Central memory CD4-positive, alpha-beta T cell (primary cell): ENCODE measurements around the gene RIPOR2.
A peak's percentile ranks its signal among the peaks of the same experiment; 100 is the strongest.
"Not testable (repeated sequence)": the region's sequence is repeated elsewhere in the genome, so short reads cannot be mapped to it uniquely, and the experiment has no call there.

Source experiments
- DNase-seq: peaks from one replicate; pipeline ENCODE4 v3.0.0; 2022

Gene RIPOR2

DNA sequence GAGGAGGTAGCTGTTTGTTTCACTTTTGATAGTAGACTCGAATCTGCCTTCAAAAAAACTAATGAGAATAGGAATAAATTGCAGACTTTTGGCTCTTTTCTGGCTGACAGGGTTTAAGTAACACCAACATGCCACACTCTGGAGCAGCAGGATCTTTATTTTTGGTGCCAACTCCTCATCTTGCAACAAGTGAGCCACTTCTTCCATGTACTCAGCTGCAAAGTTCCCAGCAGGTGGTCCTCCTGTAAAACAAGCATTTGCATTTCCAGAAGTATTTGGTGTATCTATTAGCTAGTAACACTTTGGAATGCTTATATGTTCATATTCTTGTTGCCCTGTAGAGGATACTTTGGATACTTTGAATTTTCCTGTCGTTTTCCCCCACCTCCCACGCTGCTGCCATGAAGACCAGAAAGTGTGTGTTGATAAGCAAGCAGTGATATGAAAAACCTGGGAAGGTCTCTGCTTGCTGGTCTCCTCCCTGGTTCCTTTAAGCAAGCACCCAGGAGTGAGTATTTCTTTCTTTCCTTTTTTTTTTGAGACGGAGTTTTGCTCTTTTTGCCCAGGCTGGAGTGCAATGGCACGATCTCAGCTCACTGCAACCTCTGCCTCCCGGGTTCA, 138.1 kb downstream of the RIPOR2 start:
- DNase-seq, result no peak

DNA sequence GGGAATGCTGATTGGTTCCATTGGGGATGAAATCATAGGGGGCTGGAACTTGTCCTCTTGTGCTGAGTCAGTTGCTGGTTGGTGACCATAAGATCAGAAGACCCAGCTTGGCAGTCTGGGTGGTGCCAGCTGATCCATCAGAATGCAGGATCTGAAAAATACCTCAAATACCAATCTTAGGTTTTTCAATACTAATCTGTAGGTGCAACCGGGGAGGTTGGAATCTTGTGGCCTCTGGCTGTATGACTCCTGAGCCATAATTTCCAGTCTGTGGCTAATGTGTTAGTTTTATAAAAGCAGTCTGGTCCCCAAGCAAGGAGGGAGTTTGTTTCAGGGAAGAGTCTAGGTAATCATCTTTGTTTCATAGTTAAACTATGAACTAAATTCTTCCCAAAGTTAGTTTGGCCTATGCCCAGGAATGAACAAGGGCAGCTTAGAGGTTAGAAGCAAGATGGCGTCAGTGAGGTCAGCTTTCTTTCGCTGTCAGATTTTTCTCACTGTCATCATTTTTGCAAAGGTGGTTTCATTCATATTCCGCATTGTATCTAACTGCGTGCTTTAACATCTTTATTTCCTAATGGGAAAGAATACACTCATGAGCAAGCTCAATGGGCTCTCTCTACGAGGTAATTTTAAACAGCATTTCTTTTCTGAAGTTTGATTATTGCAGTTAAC, 139.0 kb downstream of the RIPOR2 start:
- no peak for DNase-seq

DNA sequence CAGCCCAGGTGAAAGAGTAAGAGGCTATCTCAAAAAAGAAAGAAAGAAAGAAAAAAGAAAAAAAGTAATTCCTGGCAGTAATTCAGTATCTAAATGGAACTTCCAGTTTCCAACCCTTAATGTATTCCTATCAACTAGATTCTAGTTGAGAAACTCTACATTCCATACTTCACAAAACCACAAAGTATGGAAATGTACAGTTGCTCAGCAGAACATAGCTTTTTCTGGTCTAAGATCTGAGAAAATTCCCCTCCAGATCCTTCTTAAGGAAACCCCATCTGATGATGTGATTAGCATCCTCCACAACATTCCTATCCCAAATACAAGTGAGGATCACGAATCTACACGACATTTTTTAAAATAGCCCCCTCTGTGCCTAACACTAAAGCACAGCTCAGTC, 140.7 kb downstream of the RIPOR2 start:
- no peak for DNase-seq

DNA sequence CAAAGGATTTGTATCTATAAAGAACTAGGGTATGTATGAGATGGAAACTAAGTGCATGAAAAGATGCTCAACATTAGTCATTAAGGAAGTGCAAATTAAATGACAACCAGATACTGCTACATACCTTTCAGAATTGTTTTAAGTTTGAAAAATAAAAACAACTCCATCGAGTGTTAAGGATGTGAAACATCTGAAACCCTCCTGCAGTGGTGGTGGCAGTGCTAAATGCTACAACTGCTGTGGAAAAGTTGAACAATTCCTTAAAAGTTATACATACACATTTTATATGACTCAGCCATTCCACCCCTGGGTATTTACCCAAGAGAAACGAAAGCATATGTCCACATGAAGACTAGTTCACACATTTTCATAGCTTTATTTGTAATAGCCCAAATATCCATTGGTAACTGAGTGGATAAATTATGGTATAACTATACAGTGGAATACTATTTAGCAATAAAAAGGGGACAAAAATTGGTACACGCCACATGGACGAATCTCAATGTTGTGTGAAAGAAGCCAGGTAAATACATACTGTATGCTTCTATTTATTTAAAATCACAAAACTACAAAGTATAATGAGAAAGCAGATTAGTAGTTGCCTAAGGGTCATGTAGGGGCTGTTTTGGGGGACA, 147.6 kb downstream of the RIPOR2 start:
- DNase-seq, result no peak

DNA sequence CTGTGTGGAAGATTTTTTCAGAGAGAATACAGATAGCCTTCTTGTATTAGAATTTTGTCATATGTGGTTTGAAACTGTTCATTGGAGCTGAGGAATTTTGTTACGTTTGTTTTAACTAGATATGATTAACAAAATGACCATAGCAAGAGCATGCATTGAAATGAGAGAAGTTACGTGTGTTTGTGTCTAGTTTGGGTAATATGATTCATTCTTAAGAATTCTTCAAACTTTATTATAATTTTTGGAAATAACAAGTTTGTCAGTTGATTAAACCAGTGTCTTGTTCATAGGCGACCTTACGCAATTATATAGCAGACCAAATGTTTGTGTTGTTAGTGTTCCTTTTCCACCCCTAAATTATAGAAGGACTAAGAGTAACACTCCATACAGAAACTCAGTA, 155.6 kb downstream of the RIPOR2 start:
- DNase-seq, result no peak

DNA sequence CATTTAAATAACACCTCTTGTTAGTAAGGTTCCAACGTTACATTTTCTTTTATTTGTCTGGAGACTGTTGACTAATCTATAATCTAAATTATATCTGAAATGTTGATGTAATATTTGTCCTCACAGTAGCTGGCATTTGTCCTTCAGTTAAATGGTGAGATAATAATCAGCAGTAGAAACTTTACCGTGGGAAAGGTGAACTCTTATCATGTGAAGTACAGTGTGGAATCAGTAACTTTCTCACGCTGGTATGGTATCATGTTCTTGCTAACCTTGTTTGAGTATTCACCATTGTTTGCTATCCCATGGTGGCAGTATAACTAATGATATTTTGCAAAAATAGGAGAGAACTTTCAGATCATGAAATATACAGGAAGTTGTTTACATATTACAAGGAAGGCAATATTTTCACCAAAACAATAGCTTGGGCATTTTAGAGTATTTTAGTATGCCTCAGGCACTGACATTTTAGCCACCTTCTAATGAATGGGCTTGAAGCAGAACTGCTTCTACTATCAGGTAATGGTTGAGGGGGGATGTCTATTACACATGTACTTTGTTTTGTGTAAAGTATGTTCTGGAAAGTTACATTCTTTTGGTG, 156.2 kb downstream of the RIPOR2 start:
- no peak for DNase-seq

DNA sequence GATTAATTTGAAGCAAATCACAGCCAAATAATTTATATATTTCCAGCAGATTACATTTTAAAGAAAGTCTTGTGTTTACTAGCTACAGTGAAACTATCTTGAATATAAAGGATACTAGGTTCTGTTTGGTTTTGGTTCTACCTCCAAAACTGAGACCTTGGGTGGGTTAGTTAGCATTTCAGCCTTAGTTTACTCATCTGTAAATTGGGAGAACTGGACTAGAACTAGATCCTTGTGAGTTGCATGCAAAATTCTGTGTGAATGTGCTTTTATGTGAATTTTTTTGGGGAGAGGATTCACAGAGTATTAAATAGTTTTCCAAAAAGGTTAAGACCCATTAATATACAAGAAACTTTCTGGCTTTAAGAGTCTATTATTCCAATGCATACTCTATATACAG, 156.9 kb downstream of the RIPOR2 start:
- DNase-seq, result no peak

DNA sequence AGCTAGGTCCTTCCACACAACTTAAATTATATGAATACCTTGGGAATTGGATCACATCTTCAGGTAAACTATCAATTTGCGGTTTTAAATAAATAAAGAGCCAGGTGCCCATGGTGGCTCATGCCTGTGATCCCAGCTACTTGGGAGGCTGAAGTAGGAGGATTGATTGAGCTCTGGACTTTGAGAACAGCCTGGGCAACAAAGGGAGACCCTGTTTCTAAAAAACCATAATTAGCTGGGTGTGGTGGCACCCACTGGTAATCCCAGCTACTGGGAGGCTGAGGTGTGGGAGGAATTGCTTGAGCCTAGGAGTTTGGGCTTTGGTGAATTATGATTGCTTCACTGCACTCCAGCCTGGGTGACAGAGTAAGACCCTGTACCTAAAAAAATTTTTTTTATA, 157.6 kb downstream of the RIPOR2 start:
- no peak for DNase-seq

DNA sequence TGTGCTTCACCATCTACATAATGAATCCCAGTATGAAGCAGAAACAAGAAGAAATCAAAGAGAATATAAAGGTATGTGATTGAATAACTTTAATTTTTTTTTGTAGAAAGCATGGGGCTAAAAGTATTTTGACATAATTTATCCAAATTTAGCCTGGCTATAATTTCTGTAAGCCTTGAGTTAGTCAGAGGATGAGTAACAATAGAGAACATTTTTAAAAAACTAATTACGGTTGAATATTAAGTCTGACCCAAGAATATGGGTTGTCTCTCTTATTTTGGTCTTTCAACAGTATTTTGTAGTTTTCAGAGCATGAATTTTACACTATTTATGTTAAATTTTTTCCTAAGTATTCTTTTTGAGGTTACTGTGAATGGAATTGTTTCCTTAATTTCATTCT, 158.5 kb downstream of the RIPOR2 start:
- no peak for DNase-seq

DNA sequence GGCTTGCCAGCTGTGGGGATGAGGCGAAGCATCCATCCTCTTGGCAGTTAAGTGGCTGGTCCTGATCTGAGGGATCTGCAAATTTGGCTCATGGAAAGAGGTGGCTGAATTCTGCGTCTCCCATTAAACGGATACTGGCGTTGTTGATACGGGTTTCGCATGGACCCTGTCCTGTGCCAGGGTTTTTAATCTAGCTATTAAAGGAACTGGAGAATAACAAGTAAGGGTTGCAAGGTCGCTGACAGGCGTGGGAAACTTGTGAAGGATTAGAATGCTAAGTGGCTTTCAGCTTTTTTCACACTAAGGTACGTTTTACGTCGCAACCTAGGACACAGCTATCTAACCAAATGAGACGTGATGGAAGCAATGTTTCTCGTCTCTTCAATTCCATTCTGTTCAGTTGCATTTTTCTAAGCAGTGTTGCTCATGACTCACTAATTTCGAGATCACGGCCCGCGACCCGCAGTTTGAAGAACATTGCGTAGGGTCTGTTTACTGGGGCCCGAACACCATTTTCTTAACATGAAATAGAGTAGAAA, 160.2 kb downstream of the RIPOR2 start:
- DNase-seq, result peak; percentile 19

DNA sequence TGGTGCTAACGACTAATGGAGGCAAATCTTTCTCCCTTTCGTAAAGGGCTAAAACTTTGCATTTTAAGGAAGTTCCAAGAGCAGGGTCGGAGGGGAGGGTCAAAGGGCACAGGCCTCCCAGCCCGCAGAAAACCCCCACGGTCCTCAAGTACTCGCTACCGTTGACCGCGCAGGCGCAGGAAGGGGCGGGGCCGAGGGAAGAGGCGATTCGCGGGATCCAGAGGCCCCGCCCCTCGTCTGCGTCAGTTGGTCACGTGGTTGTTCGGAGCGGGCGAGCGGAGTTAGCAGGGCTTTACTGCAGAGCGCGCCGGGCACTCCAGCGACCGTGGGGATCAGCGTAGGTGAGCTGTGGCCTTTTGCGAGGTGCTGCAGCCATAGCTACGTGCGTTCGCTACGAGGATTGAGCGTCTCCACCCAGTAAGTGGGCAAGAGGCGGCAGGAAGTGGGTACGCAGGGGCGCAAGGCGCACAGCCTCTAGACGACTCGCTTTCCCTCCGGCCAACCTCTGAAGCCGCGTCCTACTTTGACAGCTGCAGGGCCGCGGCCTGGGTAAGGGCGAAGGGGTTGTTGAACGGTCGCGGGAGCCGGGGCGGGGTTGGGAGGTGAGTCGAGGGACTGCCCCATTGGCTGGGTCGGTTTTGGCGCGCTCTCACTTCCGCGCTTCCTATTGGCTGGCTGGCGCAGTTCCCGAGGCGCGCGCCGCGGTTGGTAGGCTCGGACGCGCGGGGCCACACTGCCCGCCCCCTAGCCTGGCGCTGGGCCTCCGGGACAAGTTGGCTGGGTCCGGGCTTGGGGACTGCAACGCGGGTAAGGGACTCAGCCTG, 160.9 kb downstream of the RIPOR2 start, which contains the start of gene GMNN:
Gene GMNN (plus strand): TSS at position 242 of the 824 bp plus-strand sequence. CDS start 2,310 bp downstream, outside the sequence.
- peak; percentile 94 for DNase-seq

DNA sequence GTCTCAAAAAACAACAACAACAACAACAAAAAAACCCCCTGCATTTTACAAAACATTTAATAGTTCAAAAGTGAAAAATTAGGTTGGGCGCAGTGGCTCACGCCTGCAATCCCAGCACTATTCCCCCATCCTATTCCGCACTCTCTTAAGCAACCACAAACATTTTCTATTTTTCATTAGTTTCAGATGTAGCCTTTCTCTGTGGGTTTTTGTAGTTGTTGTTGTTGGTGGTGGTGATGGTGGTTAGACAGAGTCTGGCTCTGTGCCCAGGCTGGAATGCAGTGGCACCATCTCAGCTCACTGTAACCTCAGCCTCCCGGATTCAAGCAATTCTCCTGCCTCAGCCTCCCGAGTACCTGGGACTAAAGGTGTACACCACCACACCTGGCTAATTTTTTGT, 167.4 kb downstream of the RIPOR2 start:
- no peak for DNase-seq

DNA sequence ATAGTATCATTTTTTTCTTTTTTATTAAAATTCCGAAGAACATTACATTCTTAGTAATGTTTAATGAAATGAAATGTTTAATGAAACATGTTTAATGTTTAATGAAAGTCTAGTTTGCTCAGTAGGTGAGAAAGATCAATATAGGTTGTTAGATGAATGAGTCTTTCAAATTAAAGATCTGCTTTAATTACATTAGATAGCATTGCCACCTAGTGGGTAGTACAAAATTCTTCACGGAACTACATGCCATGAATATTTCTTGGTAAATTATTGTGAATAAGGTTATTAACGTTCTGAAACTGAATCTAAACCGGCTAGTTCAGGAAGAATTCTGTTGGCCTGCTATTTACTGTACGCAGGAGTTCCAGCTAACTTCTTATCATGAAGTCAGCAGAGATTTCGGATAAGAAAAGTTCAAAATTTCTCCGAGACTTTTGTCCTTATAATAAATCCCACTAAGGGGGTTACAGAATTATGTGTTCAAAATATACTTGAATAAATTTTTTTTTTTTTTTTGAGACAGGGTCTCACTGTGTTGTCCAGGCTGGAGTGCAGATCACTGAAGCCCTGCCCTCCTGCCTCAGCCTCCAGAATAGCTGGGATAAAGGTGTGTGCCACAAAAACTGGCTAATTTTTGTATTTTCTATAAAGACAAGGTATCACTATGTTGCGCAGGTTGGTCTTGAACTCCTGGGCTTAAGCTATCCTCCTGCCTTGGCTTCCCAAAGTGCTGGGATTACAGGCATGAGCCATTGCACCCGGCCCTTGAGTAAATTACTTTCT, 168.9 kb downstream of the RIPOR2 start:
- DNase-seq, result peak; percentile 30

DNA sequence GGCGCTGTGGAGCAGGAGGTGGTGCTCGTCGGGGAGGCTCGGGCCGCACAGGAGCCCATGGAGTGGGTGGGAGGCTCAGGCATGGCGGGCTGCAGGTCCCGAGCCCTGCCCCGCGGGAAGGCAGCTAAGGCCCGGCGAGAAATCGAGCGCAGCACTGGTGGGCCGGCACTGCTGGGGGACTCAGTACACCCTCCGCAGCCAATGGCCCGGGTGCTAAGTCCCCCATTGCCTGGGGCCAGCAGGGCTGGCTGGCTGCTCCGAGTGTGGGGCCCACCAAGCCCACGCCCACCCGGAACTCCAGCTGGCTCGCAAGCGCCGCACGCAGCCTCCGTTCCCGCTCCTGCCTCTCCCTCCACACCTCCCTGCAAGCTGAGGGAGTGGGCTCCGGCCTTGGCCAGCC, 169.8 kb downstream of the RIPOR2 start:
- not testable (repeated sequence) for DNase-seq

DNA sequence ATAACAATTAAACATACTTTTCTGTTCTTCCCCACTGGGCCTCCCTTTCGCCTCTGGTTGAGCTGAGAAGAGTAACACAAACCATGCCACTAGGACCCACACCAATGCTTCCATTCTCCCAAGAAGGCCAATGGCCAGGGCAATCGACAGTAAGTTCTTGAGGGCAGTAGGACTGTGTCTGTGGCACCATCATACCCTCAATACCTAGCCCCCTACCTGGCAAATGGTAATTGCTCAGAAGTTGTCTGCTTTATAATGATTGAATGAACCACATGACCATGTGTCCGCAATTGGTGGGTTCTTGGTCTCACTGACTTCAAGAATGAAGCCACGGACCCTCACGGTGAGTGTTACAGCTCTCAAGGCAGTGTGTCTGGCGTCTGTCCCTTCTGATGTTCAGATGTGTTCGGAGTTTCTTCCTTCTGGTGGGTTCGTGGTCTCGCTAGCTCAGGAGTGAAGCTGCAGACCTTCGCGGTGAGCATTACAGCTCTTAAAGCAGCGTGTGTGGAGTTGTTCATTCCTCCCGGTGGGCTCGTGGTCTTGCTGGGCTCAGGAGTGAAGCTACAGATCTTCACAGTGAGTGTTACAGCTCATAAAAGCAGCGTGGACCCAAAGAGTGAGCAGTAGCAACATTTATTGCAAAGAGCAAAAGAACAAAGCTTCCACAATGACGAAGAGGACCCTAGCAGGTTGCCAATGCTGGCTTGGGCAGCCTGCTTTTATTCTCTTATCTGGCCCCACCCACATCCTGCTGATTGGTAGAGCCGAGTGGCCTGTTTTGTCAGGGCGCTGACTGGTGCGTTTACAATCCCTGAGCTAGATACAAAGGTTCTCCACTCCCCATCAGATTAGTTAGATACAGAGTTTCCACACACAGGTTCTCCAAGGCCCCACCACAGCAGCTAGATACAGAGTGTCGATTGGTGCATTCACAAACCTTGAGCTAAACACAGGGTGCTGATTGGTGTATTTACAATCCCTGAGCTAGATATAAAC, 170.6 kb downstream of the RIPOR2 start:
- not testable (repeated sequence) for DNase-seq

DNA sequence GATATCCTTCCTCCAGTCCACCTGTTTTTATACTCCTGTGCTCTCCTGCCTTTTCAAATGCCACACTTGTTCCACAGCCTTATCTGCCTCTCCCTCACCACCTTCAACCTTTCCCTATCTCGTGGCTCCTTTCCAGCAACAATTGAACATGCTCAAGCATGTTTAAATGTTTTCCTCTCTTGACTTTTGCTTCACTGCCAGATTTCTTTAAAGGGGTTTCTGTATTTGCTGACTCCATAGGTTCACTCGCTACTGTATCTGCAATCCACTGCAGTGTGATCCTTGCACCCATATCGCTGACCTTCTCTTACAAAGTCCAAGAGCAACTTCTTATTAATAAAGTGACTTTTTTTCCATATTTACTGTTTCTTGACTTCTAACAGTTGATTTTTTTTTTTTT, 172.2 kb downstream of the RIPOR2 start:
- no peak for DNase-seq

DNA sequence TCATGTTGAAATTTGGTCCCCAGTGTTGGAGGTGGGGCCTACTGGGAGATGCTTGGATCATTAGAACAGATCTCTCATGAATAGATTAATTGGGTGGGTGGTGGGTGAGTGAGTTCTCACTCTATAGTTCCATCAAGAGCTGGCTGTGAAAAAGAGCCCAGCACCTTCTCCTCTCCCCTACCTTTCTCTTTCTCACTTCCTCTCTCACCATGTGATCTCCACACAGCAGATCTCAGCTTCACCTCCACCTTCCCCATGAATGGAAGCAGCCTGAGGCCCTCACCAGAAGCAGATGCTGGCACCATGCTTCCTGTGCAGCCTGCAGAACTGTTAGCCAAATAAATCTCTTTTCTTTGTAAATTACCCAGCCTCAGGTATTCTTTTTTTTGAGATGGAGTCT, 173.9 kb downstream of the RIPOR2 start:
- DNase-seq, result no peak

DNA sequence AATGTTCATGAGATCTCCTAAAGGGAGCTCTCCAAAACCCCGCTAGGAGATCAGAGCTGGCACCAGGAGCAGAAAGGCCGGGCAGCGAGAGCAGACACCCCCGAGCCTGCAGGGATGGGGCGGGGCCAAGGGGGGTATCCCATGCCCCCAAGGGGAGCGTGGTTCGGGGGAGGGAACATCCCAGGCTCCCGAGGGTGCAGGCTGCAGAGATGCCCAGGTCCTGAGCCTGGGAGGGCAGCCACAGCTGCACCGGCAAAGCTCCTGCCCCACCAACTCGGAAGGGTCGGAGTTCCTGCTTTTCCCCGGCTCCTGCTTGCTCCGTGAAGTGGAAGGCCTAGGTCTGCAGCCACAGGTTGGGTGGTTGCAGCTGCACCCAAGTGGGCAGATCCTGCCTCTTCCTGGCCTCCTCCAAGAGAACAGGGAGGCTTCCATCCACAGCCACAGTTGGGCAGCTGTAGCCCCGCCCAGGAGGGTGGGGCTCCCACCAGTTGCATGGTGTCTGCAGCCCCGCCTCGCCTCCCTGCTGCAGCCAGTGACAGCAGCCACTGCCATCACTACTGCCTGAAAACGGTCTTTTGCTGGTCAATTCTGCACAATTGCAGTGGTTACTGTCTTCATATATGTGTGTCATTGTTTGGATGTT, 174.4 kb downstream of the RIPOR2 start:
- DNase-seq, result no peak

DNA sequence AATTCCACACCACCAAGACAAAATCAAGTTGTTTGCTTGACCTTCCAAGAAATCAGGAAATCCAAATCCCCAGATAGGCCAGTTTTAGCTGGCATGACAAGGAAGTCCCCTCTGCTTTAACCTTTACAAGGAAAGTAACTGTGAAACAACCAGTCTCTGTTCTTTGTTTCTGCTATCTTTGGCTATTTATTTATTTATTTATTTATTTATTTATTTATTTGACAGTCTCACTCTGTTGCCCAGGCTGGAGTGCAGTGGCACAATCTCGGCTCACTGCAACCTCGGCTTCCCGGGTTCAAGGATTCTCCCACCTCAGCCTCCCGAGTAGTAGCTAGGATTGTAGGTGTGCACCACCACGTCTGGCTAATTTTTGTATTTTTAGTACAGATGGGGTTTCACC, 175.6 kb downstream of the RIPOR2 start:
- DNase-seq, result no peak

DNA sequence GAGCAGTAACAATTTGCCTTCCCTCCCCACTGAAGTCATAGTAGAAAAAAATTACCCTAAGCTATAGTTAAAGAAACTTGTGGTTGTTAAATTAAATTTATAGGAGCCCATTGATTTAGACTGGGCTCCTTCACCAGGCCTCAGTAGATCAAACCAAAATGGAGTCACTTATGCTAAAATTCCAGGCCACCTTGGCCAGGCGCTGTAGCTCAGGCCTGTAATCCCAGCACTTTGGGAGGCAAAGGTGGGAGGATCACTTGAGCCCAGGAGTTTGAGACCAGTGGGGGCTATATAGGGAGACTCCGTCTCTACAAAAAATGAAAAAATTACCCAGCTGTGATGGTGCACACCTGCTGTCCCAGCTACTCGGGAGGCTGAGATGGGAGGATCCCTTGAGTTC, 176.0 kb downstream of the RIPOR2 start:
- DNase-seq, result no peak
